H9 (cell line): ENCODE measurements around the gene TBC1D20. TPM values are rescaled to one million over a fixed set of nuclear protein-coding genes. Genes with fewer than 3 reads are reported as not detected.
"Not testable (repeated sequence)": the region's sequence is repeated elsewhere in the genome, so short reads cannot be mapped to it uniquely, and the experiment has no call there.

ENCODE experiments used
- DNase-seq: peaks from one replicate; pipeline ENCODE4 v3.0.0-alpha.2; 2017
- H2AFZ ChIP-seq: one replicate; pipeline ENCODE4 v1.6.1; 2013; ENCODE audit warnings: mild to moderate bottlenecking, low read length, control low read depth, moderate library complexity
- H2AK5ac ChIP-seq: 2 replicates; pipeline ENCODE4 v1.6.1; 2013; ENCODE audit warnings: low read length, control low read depth, mixed read lengths; ENCODE audit not compliant: insufficient read length
- H2BK120ac ChIP-seq: one replicate; pipeline ENCODE4 v1.6.1; 2013; ENCODE audit warnings: low read depth, mild to moderate bottlenecking, low read length, control low read depth, inconsistent platforms; ENCODE audit not compliant: poor library complexity, severe bottlenecking
- H2BK12ac ChIP-seq: 2 replicates; pipeline ENCODE4 v1.6.1; 2013; ENCODE audit warnings: low read length, control low read depth, mixed read lengths, low read depth; ENCODE audit not compliant: insufficient read length
- H2BK15ac ChIP-seq: 2 replicates; pipeline ENCODE4 v1.6.1; 2013; ENCODE audit warnings: low read depth, low read length, control low read depth
- H2BK20ac ChIP-seq: one replicate; pipeline ENCODE4 v1.6.1; 2013; ENCODE audit warnings: low read depth, mild to moderate bottlenecking, low read length, control low read depth, inconsistent platforms; ENCODE audit not compliant: poor library complexity, severe bottlenecking
- H2BK5ac ChIP-seq: 2 replicates; pipeline ENCODE4 v1.6.1; 2013; ENCODE audit warnings: low read length, control low read depth, mixed read lengths; ENCODE audit not compliant: insufficient read length
- H3K14ac ChIP-seq: 2 replicates; pipeline ENCODE4 v1.6.1; 2013; ENCODE audit warnings: low read length, control low read depth; ENCODE audit not compliant: insufficient read depth
- H3K18ac ChIP-seq: 2 replicates; pipeline ENCODE4 v1.6.1; 2013; ENCODE audit warnings: low read depth, mild to moderate bottlenecking, mixed read lengths, low read length, control low read depth; ENCODE audit not compliant: insufficient read length
- H3K23ac ChIP-seq: 2 replicates; pipeline ENCODE4 v1.6.1; 2013; ENCODE audit warnings: low read length, control low read depth, mixed read lengths, low read depth; ENCODE audit not compliant: insufficient read length
- H3K23me2 ChIP-seq: 2 replicates; pipeline ENCODE4 v1.6.1; 2013; ENCODE audit warnings: low read depth, mild to moderate bottlenecking, mixed read lengths, low read length, control low read depth; ENCODE audit not compliant: insufficient read length, poor library complexity, severe bottlenecking
- H3K27ac ChIP-seq: 2 replicates; pipeline ENCODE4 v1.5.1; 2013; ENCODE audit warnings: low read length, control low read depth, mixed read lengths, low read depth; ENCODE audit not compliant: insufficient read length
- H3K27me3 ChIP-seq: 2 replicates; pipeline ENCODE4 v1.6.1; 2013; ENCODE audit warnings: low read length, control low read depth, inconsistent platforms; ENCODE audit not compliant: insufficient read depth
- H3K4ac ChIP-seq: 2 replicates; pipeline ENCODE4 v1.6.1; 2013; ENCODE audit warnings: low read depth, mild to moderate bottlenecking, control low read depth, inconsistent platforms, low read length, moderate library complexity
- H3K4me1 ChIP-seq: 2 replicates; pipeline ENCODE4 v1.6.1; 2013; ENCODE audit warnings: low read length, control low read depth, inconsistent platforms; ENCODE audit not compliant: insufficient read depth
- H3K4me2 ChIP-seq: 2 replicates; pipeline ENCODE4 v1.6.1; 2013; ENCODE audit warnings: low read length, control low read depth, mixed read lengths; ENCODE audit not compliant: insufficient read length, insufficient read depth
- H3K56ac ChIP-seq: 2 replicates; pipeline ENCODE4 v1.6.1; 2013; ENCODE audit warnings: low read depth, mild to moderate bottlenecking, mixed read lengths, low read length, control low read depth; ENCODE audit not compliant: insufficient read length
- H3K79me1 ChIP-seq: 2 replicates; pipeline ENCODE4 v1.6.1; 2013; ENCODE audit warnings: low read depth, mild to moderate bottlenecking, moderate library complexity, low read length, control low read depth, inconsistent platforms; ENCODE audit not compliant: insufficient read depth, poor library complexity, severe bottlenecking
- H3K79me2 ChIP-seq: 2 replicates; pipeline ENCODE4 v1.6.1; 2013; ENCODE audit warnings: low read length, control low read depth, inconsistent platforms; ENCODE audit not compliant: insufficient read depth
- H3K9ac ChIP-seq: 2 replicates; pipeline ENCODE4 v1.6.1; 2013; ENCODE audit warnings: low read length, control low read depth, mixed read lengths; ENCODE audit not compliant: insufficient read length; ENCODE audit errors: extremely low read depth
- H3K9me3 ChIP-seq: one replicate; pipeline ENCODE4 v1.6.1; 2013; ENCODE audit warnings: low read depth, low read length, inconsistent platforms; ENCODE audit not compliant: control insufficient read depth
- H3T11ph ChIP-seq: one replicate; pipeline ENCODE4 v1.6.1; 2013; ENCODE audit warnings: mild to moderate bottlenecking, low read length, control low read depth, inconsistent platforms
- H4K20me1 ChIP-seq: one replicate; pipeline ENCODE4 v1.6.1; 2013; ENCODE audit not compliant: control insufficient read depth, insufficient read length, insufficient read depth
- H4K5ac ChIP-seq: 2 replicates; pipeline ENCODE4 v1.6.1; 2013; ENCODE audit warnings: low read depth, mild to moderate bottlenecking, mixed read lengths, low read length, control low read depth; ENCODE audit not compliant: insufficient read length
- H4K8ac ChIP-seq: replicated peaks from 2 replicates; pipeline ENCODE4 v1.6.1; 2013; ENCODE audit warnings: low read length, control low read depth, mixed read lengths, low read depth; ENCODE audit not compliant: insufficient read length
- H4K91ac ChIP-seq: 2 replicates; pipeline ENCODE4 v1.6.1; 2013; ENCODE audit warnings: low read depth, mild to moderate bottlenecking, moderate library complexity, mixed read lengths, low read length, control low read depth; ENCODE audit not compliant: insufficient read length
- H3K27ac Mint-ChIP-seq, 3 experiments: 2 replicates in 2 of 3; 3 replicates in 1 of 3; pipeline ENCODE4 v1.8.0; 2020 to 2021; ENCODE audit warnings: mixed read lengths in 3 of 3, mild to moderate bottlenecking in 1 of 3, moderate library complexity in 1 of 3
- H3K27me3 Mint-ChIP-seq: 2 replicates; pipeline ENCODE4 v1.8.0; 2021; ENCODE audit warnings: low read depth, mild to moderate bottlenecking, moderate library complexity, mixed read lengths
- H3K36me3 Mint-ChIP-seq, 3 experiments: 2 replicates in 2 of 3; 3 replicates in 1 of 3; pipeline ENCODE4 v1.8.0; 2020 to 2021; ENCODE audit warnings: low read depth in 3 of 3, mixed read lengths in 3 of 3; ENCODE audit not compliant: insufficient read depth in 1 of 3
- H3K4me1 Mint-ChIP-seq, 2 experiments: 2 replicates each; pipeline ENCODE4 v1.8.0; 2020; ENCODE audit warnings: mixed read lengths in 2 of 2
- H3K4me3 Mint-ChIP-seq, 2 experiments: 2 replicates in 1 of 2; 3 replicates in 1 of 2; pipeline ENCODE4 v1.8.0; 2020 to 2021; ENCODE audit warnings: mild to moderate bottlenecking in 2 of 2, mixed read lengths in 2 of 2, moderate library complexity in 1 of 2
- H3K9me3 Mint-ChIP-seq, 2 experiments: 2 replicates in 1 of 2; 3 replicates in 1 of 2; pipeline ENCODE4 v1.8.0; 2020; ENCODE audit warnings: mild to moderate bottlenecking in 2 of 2, mixed read lengths in 2 of 2, moderate library complexity in 1 of 2
- CTCF ChIP-seq: fragments of 200-600 bp; sonication (generic); conservative IDR thresholded peaks from 3 replicates; pipeline ENCODE4 v1.8.0; 2021; ENCODE audit warnings: antibody characterized with exemption, mild to moderate bottlenecking
- WGBS: extraction: QIAGEN DNeasy Blood & Tissue Kit; methylation state at CpG from one replicate; pipeline ENCODE4 v1.1.7; 2013; ENCODE audit warnings: missing lambda C conversion rate, low lambda C conversion rate, mixed read lengths; ENCODE audit not compliant: insufficient read length; ENCODE audit errors: extremely low coverage; 5-methylcytosine and 5-hydroxymethylcytosine counted together
- total RNA-seq: library from RNA; stranded (reverse); gene quantifications from 2 replicates; pipeline ENCODE4 v1.2.1, GENCODE V29; 2021

TBC1D20 gene
- total RNA-seq, 1 experiment from 2014 or later, result 17.9 TPM

GRCh38 chr20:396252-396618, 66.1 kb downstream of the TBC1D20 start:
- Histone ChIP-seq H3K27me3 (no peaks in the 10 kb centered on the region), H3K14ac (no peak overlapping the region), H4K20me1 (no peaks in the 10 kb centered on the region), H3K79me1 (no peaks in the 10 kb centered on the region), H3K23ac (no peak overlapping the region), H3K4ac (no peak overlapping the region), H4K8ac (no peak overlapping the region), H3T11ph (no peak overlapping the region), H3K79me2 (no peaks in the 10 kb centered on the region), H3K27ac (no peak overlapping the region), H2AK5ac (no peak overlapping the region), H3K9ac (no peak overlapping the region), H2BK20ac (no peak overlapping the region), H2BK12ac (no peak overlapping the region), H2BK5ac (no peak overlapping the region), H2AFZ (no peak overlapping the region), H3K18ac (no peak overlapping the region), H4K5ac (no peak overlapping the region), H3K23me2 (no peaks in the 10 kb centered on the region), H2BK120ac (no peak overlapping the region), H3K56ac (no peak overlapping the region), H3K9me3 (no peaks in the 10 kb centered on the region), H3K4me1 (peaks cover 5% of the 10 kb centered on the region; the same call in 1 of the 2 replicates), H2BK15ac (no peak overlapping the region), H4K91ac (no peak overlapping the region), H3K4me2 (no peak overlapping the region)
- no peak for TF ChIP-seq CTCF
- Mint-ChIP-seq H3K9me3 (no peaks in the 10 kb centered on the region), H3K27me3 (no peaks in the 10 kb centered on the region), H3K4me1 (peaks cover 16% of the 10 kb centered on the region in 2 experiments), H3K36me3 (peaks cover 3 to 42% (median 19%) of the 10 kb centered on the region in 3 experiments; a peak in 6 of 7 replicates), H3K4me3 (no peak overlapping the region), H3K27ac (no peak overlapping the region)
- DNase-seq, result no peak
- WGBS, result no CpG with 5 or more reads among the region's 24 CpGs

- H3K9me3 Mint-ChIP-seq, H2BK15ac ChIP-seq, H2AK5ac ChIP-seq, H4K91ac ChIP-seq, H4K20me1 ChIP-seq, H3T11ph ChIP-seq, H3K56ac ChIP-seq, H3K27me3 Mint-ChIP-seq, H3K4me1 ChIP-seq, H3K23ac ChIP-seq, H2BK5ac ChIP-seq, H2BK120ac ChIP-seq, H2BK12ac ChIP-seq, H3K4me3 Mint-ChIP-seq, H3K27ac Mint-ChIP-seq, H3K27ac ChIP-seq, H3K14ac ChIP-seq, H4K5ac ChIP-seq, H3K4me2 ChIP-seq, H3K4ac ChIP-seq, H3K79me2 ChIP-seq, H2AFZ ChIP-seq, H3K9me3 ChIP-seq, DNase-seq, H3K9ac ChIP-seq, H3K27me3 ChIP-seq, H3K23me2 ChIP-seq, H3K79me1 ChIP-seq, H3K4me1 Mint-ChIP-seq, H2BK20ac ChIP-seq, H3K18ac ChIP-seq, H4K8ac ChIP-seq: not testable (repeated sequence)
- WGBS, result no CpG with 5 or more reads among the region's 2 CpGs
- peaks cover 6 to 60% (median 25%) of the 10 kb centered on the region in 3 experiments; a peak in 6 of 7 replicates for H3K36me3 Mint-ChIP-seq
These were observed 69.0 kb downstream of the TBC1D20 start for GRCh38 chr20:393296-393695.
